Measurements from ENCODE around the gene SRXN1.
"Not testable (repeated sequence)": the region's sequence is repeated elsewhere in the genome, so short reads cannot be mapped to it uniquely, and the experiment has no call there.

SRXN1 gene

DNA sequence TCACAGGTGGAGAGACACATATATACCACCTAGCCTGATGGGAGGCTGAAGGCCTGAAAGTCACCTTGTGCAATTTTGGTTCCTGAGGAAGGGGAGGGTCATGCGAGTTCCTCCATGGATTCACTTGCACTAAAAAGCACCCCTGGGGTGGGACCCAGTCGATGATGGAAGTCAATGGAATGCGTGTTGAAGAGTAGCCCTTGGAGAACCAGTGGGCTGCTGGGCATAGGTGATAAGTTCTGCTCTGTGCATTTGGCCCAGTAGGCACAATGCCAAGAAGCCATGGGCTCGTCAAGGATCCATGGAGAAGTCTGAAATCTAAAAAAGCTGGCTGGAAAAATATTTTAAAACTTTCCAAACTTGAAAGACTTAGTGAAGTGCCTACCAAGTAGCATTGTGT lies 41.5 kb upstream of the SRXN1 start:
- DNase-seq (ENCODE audit: low spot score), result no peak
- TF ChIP-seq, protein P1, sequence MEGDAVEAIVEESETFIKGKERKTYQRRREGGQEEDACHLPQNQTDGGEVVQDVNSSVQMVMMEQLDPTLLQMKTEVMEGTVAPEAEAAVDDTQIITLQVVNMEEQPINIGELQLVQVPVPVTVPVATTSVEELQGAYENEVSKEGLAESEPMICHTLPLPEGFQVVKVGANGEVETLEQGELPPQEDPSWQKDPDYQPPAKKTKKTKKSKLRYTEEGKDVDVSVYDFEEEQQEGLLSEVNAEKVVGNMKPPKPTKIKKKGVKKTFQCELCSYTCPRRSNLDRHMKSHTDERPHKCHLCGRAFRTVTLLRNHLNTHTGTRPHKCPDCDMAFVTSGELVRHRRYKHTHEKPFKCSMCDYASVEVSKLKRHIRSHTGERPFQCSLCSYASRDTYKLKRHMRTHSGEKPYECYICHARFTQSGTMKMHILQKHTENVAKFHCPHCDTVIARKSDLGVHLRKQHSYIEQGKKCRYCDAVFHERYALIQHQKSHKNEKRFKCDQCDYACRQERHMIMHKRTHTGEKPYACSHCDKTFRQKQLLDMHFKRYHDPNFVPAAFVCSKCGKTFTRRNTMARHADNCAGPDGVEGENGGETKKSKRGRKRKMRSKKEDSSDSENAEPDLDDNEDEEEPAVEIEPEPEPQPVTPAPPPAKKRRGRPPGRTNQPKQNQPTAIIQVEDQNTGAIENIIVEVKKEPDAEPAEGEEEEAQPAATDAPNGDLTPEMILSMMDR (IDR thresholded peaks at IDR 0.05; ENCODE audit: extremely low read depth, missing control alignments), result no peak

DNA sequence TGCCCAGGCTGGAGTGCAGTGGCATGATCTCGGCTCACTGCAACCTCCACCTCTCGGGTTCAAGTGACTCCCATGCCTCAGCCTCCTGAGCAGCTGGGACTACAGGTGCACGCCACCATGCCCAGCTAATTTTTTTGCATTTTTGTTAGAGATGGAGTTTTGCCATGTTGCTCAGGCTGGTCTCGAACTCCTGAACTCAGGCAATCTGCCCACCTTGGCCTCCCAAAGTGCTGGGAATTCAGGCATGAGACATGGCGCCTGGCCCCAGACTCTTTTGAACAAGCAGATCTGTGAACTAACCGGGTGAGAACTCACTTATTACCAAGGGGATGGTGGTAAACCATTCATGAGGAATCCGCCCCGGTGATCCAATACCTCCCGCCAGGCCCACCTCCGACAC lies 40.8 kb upstream of the SRXN1 start:
- not testable (repeated sequence) for DNase-seq (ENCODE audit: low spot score)

DNA sequence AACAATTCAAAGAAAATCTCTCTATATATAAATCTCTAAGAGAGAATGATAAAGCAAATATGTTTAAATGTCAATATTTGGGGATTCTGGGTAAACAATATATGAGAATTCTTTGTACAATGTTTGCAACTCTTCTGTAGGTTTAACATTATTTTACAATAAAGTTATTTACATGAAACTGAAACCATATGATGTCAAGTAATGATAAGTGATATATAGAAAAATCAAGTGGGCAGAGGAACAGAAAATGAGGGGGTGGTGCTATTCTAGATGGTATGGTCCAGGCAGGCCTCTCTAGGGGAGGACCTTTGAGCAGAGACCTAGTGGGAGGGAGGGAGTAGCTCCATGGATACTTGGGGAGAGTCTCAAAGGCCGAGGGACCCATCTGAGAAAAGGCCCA lies 39.0 kb upstream of the SRXN1 start:
- TF ChIP-seq, protein P1 (IDR thresholded peaks at IDR 0.05; ENCODE audit: extremely low read depth, missing control alignments), result no peak
- no peak for DNase-seq (ENCODE audit: low spot score)

DNA sequence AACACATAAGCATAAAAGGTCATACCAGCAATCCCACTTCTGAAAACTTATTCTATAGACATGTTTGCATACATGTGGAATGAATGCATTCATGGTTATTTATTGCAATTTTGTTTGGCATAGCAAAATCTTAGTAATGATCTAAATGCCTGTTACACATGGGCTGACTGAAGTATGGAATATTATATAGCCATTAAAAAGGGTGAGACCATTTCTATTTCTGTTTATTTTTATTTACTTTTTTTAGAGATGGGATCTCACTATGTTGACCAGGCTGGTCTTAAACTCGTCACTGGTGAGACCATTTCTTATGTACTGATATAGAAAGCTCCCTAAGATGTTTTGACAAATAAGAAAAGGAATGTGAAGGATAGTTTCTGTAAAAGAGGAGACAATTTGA lies 36.9 kb upstream of the SRXN1 start:
- DNase-seq (ENCODE audit: low spot score), result no peak
- TF ChIP-seq, protein P1 (IDR thresholded peaks at IDR 0.05; ENCODE audit: extremely low read depth, missing control alignments), result no peak

DNA sequence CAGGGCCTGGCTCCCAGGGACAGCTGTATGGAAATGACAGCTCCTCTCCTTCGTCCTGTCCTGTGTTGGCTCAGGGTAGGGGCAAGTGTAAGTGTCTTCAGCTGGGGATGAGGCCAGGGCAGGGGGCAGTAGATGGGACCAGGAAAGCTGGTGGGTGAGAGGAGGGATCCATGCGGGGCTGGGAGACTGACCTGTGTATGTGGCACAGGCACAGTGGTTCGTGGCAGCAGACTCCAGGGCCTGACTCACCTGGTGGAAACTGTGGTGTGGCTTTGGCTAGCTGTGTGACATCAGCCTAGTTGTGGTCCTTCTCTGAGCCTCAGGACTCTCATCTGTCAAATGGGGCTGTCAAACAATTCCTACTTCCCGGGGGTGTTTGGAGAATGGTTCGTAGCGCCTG lies 36.3 kb upstream of the SRXN1 start:
- DNase-seq (ENCODE audit: low spot score), result no peak
- TF ChIP-seq, protein P1 (IDR thresholded peaks at IDR 0.05; ENCODE audit: extremely low read depth, missing control alignments), result no peak

DNA sequence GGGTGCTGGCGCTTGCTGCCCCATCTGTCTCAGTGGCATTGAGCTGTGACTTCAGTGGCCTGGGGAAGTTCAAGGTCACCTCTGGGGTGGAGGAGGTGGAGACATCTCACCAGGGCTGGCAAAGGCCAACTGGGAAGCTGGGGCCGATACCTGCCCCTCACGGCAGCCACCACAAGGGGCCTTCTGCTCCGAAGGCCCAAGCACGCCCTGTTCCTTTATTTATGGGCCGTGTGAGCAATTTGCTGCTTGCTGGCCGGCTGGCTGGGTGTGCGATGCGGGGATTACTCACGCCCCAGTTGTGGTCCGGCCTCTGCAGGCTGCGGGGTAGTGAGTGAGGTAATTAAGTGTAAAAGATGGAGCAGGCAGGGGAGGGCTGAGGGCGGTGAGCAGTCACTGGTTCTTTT lies 35.8 kb upstream of the SRXN1 start:
- DNase-seq (ENCODE audit: low spot score), result no peak
- TF ChIP-seq, protein P1 (IDR thresholded peaks at IDR 0.05; ENCODE audit: extremely low read depth, missing control alignments), result no peak

DNA sequence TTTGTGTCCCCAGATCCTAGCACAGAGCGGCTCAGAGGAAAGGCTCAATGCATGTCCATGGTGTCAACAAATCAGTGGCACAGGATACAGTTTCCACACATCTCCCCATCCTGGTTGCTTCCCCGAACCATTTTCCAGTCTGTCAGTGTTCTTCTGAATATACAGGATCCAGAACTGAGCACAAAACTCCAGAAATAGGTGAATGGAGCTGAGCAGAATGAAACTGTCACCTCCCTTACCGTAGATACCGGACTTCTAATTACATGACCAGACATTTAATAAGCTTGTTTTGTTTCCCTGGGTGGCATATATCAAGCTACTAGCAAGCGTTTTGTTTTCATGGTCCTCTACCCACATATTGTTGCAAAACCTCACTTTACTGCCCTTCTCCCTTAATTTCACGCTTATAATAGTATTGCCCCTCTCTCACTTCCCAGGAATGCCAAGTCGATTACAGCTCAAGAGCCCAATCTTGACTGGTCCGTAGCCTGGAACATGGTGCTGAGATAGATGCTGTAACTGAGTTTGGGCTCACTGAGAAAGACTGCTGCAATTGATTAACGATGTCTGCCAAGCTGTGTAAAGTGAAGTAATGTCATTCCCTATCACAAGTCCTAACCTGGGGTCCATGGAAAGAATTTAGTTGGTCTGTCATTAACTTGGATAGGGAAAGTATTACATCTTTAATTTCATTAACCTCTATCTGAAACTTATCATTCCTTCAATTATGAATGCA lies 34.6 kb upstream of the SRXN1 start:
- DNase-seq (ENCODE audit: low spot score), result no peak
- TF ChIP-seq, protein P1 (IDR thresholded peaks at IDR 0.05; ENCODE audit: extremely low read depth, missing control alignments), result no peak

DNA sequence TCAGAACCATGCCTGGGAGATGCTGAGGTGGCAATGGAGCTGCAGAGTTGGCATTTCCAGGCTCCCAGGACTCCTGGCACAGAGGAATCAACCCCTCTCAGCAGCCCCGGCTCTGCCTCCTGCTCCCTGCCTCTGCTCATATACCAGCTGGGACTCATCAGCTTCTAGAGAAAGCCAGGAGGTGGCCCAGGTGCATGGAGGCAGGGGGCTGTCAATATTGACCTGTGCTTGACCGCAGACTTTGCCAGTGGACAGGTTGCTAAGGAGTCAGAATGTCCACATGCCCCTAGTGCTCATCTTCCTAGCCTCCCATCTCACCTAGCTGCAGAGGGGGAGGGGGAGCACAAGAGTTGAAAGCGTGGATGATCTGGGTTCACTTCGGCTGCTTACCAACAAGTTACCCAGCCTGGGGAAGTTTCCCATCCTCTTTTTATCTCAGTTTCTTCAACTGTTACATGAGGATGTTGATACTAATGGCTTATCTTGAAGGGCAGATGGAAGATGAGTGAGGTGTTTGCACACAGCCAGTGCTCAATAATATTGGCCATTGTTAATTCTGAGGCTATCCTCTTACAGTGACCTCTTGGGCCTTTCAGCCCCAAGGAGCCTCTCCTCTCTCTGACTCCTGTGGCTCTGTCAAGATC lies 31.8 kb upstream of the SRXN1 start:
- no peak for DNase-seq (ENCODE audit: low spot score)
- TF ChIP-seq, protein P1 (IDR thresholded peaks at IDR 0.05; ENCODE audit: extremely low read depth, missing control alignments), result no peak
